Right atrium auricular region (tissue), 2 donors: ENCODE data around the gene IGBP1. TPM values are rescaled to one million over a fixed set of nuclear protein-coding genes. Genes with fewer than 3 reads are reported as not detected.

Source experiments
- DNase-seq: peaks from one replicate; pipeline ENCODE4 v3.0.0-alpha.2; 2019; ENCODE audit warnings: low spot score
- H3K27ac ChIP-seq, 2 donors: fragments of 200-600 bp; sonication (generic); 1 replicate in 1 of 2; 2 replicates in 1 of 2; pipeline ENCODE4 v1.5.1; 2016 to 2019
- H3K27me3 ChIP-seq, 2 donors: fragments of 200-600 bp; sonication (generic); one replicate each; pipeline versions ENCODE4 v1.5.1 to v1.6.0; 2017 to 2019
- H3K36me3 ChIP-seq: fragments of 200-600 bp; sonication (generic); one replicate; pipeline ENCODE4 v1.5.1; 2016
- H3K4me1 ChIP-seq, 2 donors: fragments of 200-600 bp; sonication (generic); one replicate each; pipeline versions ENCODE4 v1.5.1 to v1.6.0; 2017 to 2019
- H3K4me3 ChIP-seq, 2 donors: fragments of 200-600 bp; sonication (generic); 1 replicate in 1 of 2; 2 replicates in 1 of 2; pipeline ENCODE4 v1.5.1; 2017 to 2019; ENCODE audit warnings: mild to moderate bottlenecking in 1 of 2, moderate library complexity in 1 of 2
- H3K9me3 ChIP-seq, 2 donors: fragments of 200-600 bp; sonication (generic); one replicate each; pipeline ENCODE4 v1.5.1; 2019
- total RNA-seq, 2 donors: library from RNA; depleted of rRNA; stranded (reverse); fragments of >200 nt; gene quantifications; one replicate each; pipeline ENCODE4 v1.1.0, GENCODE V29; 2016
- TF ChIP-seq, protein P1 (sequence below), 2 donors: fragments of 200-600 bp; sonication (generic); IDR thresholded peaks; one replicate each; pipeline ENCODE4 v1.5.1; 2019; ENCODE audit warnings: antibody characterized with exemption in 2 of 2

Gene IGBP1
- total RNA-seq, 2 donors from 2014 or later: 47.1 to 50.4 TPM

DNA sequence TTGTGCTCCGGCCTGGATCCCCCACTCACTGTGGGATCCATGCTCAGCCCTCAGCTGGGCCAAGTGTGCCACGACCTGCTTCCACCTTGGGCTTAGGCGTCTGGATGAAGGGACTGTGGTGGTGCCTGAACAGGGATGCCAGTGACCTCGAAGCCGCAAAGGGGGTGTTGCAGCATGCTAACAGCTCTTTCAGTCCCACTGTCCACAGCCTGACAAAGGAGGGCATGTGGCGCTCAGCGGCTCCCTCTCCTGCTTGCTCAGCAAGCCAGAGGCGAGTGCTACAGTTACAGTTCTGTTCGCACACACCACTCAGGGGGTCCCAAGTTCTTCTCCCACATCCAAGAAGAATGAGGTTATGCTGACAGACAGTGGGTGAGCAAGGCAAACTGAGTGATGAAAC is 5.2 kb upstream of the IGBP1 start:
- Histone ChIP-seq H3K27me3 (no peaks in the 10 kb centered on the region), H3K36me3 (no peaks in the 10 kb centered on the region), H3K4me1 (no peaks in the 10 kb centered on the region), H3K9me3 (no peaks in the 10 kb centered on the region), H3K4me3 (no peak overlapping the region), H3K27ac (no peak overlapping the region)
- no peak for DNase-seq
- TF ChIP-seq, protein P1, sequence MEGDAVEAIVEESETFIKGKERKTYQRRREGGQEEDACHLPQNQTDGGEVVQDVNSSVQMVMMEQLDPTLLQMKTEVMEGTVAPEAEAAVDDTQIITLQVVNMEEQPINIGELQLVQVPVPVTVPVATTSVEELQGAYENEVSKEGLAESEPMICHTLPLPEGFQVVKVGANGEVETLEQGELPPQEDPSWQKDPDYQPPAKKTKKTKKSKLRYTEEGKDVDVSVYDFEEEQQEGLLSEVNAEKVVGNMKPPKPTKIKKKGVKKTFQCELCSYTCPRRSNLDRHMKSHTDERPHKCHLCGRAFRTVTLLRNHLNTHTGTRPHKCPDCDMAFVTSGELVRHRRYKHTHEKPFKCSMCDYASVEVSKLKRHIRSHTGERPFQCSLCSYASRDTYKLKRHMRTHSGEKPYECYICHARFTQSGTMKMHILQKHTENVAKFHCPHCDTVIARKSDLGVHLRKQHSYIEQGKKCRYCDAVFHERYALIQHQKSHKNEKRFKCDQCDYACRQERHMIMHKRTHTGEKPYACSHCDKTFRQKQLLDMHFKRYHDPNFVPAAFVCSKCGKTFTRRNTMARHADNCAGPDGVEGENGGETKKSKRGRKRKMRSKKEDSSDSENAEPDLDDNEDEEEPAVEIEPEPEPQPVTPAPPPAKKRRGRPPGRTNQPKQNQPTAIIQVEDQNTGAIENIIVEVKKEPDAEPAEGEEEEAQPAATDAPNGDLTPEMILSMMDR (IDR thresholded peaks at IDR 0.05): no peak

DNA sequence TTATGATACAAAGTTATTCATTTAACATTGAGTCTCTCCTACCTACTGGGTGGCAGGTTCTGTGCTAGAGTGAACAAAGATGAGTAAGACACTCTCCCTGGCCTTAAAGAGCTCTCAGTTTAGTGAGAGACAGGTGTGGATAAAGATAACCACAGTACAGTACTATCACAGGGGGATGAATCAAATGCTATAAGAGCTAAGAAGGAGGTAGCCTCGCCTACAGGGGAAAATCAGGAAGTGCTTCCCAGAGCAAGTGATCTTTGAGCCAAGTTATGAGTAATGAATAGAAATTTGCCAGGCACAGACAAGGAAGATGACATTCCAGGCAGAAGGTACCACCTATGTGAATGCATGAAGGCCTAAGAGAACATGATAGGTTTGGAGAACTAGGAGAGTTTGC is 3.4 kb upstream of the IGBP1 start:
- Histone ChIP-seq H3K4me3 (no peak overlapping the region), H3K27me3 (no peaks in the 10 kb centered on the region), H3K27ac (no peak overlapping the region), H3K9me3 (no peaks in the 10 kb centered on the region), H3K36me3 (no peaks in the 10 kb centered on the region), H3K4me1 (peaks cover 0 to 7% of the 10 kb centered on the region in 2 donors)
- TF ChIP-seq, protein P1 (IDR thresholded peaks at IDR 0.05): no peak
- no peak for DNase-seq

DNA sequence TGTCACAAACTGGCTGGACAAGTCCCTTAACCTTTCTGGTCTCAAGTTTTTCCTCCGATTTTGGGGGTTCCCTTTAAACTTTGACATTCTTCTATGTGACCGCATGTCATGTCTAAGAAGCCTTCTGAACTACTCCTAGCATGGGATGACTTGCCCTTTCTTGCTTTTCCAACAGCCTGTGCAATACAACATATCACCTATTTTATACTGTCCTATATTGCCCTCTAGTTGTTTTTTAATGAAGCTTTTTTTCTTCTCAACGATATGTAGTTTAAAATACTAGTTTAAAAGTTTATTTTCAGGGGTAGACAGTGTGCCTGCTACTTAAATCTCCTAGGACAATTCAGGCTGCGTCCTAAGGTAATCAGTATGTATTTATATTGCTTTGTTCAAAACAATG is 1.0 kb upstream of the IGBP1 start:
- Histone ChIP-seq H3K27me3 (no peaks in the 10 kb centered on the region), H3K9me3 (no peaks in the 10 kb centered on the region), H3K4me1 (peaks cover 0 to 7% of the 10 kb centered on the region in 2 donors), H3K27ac (no peak overlapping the region), H3K36me3 (no peaks in the 10 kb centered on the region), H3K4me3 (no peak overlapping the region)
- TF ChIP-seq, protein P1 (IDR thresholded peaks at IDR 0.05): no peak
- no peak for DNase-seq

DNA sequence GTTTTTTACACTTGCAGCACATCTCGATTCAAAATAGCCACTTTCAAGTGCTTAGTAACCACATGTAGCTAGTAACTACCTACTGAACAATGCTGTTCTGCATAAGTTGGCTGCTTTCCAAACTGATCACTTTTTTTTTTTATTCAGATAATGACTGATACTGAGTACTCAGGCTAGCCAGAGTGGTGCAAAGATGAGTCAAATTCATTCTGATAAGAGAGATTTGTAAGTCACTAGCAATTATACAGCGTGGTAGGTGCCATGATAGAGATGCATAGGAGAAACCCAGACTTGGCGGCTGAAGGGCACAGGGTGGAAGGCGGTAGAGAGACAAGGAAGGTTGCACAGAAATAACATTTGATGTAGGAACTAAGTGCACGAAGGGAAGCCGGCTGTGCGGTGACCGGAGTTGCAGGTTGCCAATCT is 357 bp upstream of the IGBP1 start:
- H3K4me1 ChIP-seq: peaks cover 0 to 7% of the 10 kb centered on the region in 2 donors
- no peaks in the 10 kb centered on the region for H3K36me3 ChIP-seq
- H3K4me3 ChIP-seq: peak overlapping the region; percentile 67 to 70
- no peaks in the 10 kb centered on the region for H3K9me3 ChIP-seq
- peak overlapping the region; percentile 76 to 85 for H3K27ac ChIP-seq
- TF ChIP-seq, protein P1 (IDR thresholded peaks at IDR 0.05): no peak
- DNase-seq: no peak
- H3K27me3 ChIP-seq: no peaks in the 10 kb centered on the region

DNA sequence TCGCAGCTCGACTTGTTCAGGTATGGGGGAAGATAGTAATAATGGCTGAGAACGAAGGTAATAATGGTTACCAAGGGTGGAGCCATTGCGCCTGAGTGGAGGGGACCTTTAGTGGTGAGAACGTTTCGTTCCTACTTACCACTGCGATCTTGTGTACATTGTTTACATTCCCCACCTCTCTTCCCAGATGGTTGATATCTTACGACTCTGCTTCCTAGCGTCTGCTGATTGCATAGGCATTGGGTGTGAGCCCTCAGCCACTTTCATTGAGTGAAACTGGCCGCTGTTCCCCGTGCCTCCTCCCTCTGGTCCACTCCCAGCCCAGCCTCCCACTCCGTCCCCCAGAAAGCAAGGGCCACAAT is 850 bp downstream of the IGBP1 start:
- H3K4me1 ChIP-seq: peaks cover 0 to 7% of the 10 kb centered on the region in 2 donors
- peak overlapping the region; percentile 67 to 70 for H3K4me3 ChIP-seq
- H3K9me3 ChIP-seq: no peaks in the 10 kb centered on the region
- TF ChIP-seq, protein P1 (IDR thresholded peaks at IDR 0.05): no peak
- H3K27ac ChIP-seq: peak overlapping the region; percentile 76 to 85
- H3K36me3 ChIP-seq: no peaks in the 10 kb centered on the region
- no peak for DNase-seq
- no peaks in the 10 kb centered on the region for H3K27me3 ChIP-seq

DNA sequence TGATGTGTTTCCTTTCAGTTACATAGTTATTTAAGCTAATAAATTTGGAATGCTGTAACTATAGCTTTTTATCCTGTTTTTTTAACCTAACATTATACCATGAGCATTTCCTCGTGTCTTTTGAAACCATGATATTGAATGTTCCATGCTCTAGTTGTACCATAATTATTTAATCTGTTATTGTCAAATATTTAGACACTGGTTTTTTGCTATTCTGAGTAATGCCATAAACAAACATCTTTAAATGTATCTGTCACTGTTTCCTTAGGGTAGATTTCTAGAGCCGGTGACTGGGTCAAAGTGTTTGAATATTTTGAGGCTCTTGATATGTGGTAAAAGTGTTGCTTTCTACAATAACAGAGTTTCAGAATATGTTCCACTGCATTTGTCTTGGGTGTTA is 5.4 kb downstream of the IGBP1 start:
- Histone ChIP-seq H3K27ac (no peak overlapping the region), H3K9me3 (no peaks in the 10 kb centered on the region), H3K36me3 (no peaks in the 10 kb centered on the region), H3K27me3 (no peaks in the 10 kb centered on the region), H3K4me3 (no peak overlapping the region), H3K4me1 (peaks cover 0 to 7% of the 10 kb centered on the region in 2 donors)
- DNase-seq: no peak
- TF ChIP-seq, protein P1 (IDR thresholded peaks at IDR 0.05): no peak
